ENCODE measurements around the gene B3GAT1.
"Not testable (repeated sequence)": the region's sequence is repeated elsewhere in the genome, so short reads cannot be mapped to it uniquely, and the experiment has no call there.

Gene B3GAT1

DNA sequence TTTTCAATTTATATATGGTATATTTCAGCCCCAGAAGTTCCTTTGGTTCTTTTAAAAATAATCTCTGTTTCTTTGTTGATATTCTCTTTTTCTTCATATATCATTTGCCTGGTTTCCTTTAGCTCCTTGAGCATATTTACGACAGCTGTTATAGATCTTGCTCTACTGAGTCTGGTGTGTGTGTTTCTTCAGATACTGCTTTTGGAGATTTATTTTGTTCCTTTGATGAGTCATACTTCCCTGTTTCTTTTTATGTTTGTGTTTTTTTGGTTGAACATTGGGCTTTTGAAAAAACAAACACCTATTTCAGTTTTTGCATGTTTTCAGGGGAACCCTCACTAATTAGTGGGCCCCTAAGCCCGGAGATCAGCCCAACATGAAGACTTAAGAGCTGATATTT is 56.9 kb downstream of the B3GAT1 start:
- DNase-seq (ENCODE audit: low read depth) = no peak

DNA sequence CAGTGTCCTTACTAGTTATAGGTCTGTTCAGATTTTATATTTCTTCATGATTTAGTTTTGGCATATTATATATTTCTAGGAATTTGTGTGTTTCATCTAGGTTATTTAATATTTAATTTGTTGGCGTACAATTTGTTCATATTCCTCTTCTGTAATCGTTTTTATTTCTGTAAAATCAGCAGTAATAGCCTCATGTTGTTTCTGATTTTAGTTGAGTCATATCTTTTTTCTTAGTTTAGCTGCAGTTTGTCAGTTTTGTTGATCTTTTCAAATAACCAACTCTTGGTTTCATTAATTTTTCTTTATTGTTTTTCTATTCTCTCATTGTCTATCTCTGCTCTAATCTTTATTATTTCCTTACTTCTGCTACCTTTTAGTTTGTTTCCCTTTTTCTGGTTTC is 59.9 kb downstream of the B3GAT1 start:
- DNase-seq (ENCODE audit: low read depth) = no peak

DNA sequence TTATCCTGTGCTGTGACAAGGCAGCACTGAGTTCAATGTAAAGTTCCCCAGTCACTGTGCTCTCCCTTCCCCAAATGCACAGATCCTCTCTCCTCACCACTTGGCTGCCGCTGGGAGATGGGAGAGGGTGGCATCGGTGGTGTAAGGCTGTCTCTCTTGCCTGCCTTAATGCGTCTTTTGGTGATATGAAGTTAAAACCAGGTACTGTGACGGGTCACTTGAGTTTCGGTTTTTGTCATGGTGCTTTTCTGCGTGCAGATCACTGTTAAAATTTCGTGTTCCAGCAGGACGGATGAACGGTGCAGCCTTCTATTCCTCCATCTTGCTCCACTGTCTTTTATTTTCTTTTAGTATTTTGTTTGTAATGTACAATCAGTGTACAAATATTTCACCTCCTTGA is 61.7 kb downstream of the B3GAT1 start:
- DNase-seq (ENCODE audit: low read depth) = no peak

DNA sequence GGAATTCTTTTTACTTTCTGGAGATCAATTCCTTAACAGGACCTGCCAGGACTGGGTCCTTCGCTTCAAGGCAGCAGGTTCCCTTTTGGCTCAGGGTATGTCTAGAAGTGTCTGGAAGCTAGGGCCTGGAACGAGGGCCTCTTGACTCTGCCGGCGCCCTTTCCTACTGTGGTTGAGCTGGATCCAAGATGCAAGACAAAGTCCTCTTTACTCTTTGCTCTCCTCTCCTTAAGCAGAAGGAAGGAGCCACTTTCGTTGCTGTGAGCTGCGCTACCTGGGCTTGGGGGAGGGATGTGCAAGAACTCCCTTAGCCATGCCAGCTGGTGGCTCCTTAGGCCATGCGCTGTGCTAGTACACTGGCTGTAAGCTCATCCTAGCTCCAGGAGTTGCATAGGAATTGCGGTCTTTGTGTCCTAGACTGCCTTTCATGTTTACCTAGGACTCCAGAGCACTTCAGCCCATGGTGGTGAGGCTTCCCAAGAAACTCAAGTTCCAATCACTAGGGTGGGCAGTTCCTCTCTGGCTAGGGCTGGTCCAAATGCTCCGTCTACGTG is 62.2 kb downstream of the B3GAT1 start:
- no peak for DNase-seq (ENCODE audit: low read depth)

DNA sequence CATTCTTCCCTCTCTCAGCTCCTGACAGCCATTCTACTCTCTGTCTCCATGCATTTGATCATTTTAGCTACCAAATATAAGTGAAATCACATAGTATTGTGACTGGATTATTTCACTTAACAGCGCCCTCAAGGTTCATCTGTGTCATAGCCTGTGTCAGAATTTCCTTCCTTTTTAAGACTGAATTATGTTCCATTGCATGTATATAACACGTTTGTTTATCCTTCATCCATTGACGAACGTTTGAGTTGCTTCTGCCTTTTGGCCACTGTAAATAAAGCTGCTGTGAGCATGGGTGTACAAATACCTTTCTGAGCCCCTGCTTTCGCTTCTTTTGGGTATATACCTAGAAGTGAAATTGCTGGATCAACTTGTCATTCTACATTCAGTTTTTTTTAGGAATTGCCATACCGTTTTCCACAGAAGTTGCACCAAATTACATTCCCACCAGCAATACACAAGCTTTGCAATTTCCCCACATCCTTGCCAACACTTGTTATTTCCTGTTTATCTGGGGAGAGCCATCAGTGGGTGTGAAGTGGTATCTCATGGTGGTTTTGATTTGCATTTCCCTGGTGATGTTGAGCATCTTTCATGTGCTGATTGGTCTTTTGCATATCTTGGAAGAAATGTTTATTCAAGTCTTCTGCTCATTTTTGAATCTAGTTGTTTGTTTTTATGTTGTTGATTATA is 62.8 kb downstream of the B3GAT1 start:
- DNase-seq (ENCODE audit: low read depth) = no peak

DNA sequence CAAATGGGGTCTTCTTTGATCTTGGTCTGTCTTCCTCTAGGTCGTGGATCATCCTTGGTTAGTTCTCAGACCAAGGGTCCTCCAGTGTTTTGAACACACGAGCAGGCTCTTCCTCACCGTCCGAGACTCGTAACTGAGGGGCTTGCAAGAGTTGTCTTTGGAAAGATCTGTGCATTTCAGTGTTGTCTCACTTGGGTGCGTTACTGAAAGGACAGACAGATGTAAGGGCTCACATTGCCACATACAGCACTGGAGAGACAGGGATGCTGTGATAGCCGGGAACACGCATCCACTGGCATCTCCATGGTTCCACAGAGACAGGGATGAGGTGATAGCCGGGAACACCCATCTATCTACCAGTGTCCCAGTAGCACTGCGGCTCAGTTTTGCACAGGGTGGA is 64.6 kb downstream of the B3GAT1 start:
- no peak for DNase-seq (ENCODE audit: low read depth)

DNA sequence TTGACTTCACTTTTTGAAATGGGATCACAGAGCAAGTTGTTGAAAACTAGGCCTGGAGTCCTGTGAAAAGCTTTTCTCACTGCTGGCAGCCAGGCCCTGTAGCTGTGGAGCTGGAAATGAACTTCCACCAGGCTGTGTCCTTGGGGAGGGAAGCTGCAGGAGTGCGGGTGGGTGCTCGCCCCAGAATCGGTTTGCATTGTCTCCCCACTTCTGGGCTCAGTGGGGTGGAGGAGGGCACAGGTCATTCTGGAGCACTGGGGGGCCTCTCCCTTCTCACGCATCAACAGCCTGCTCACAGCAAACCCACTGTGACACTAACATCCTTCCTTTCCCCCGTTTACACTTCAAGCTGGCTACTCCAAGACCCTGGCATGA is 65.1 kb downstream of the B3GAT1 start:
- no peak for DNase-seq (ENCODE audit: low read depth)

DNA sequence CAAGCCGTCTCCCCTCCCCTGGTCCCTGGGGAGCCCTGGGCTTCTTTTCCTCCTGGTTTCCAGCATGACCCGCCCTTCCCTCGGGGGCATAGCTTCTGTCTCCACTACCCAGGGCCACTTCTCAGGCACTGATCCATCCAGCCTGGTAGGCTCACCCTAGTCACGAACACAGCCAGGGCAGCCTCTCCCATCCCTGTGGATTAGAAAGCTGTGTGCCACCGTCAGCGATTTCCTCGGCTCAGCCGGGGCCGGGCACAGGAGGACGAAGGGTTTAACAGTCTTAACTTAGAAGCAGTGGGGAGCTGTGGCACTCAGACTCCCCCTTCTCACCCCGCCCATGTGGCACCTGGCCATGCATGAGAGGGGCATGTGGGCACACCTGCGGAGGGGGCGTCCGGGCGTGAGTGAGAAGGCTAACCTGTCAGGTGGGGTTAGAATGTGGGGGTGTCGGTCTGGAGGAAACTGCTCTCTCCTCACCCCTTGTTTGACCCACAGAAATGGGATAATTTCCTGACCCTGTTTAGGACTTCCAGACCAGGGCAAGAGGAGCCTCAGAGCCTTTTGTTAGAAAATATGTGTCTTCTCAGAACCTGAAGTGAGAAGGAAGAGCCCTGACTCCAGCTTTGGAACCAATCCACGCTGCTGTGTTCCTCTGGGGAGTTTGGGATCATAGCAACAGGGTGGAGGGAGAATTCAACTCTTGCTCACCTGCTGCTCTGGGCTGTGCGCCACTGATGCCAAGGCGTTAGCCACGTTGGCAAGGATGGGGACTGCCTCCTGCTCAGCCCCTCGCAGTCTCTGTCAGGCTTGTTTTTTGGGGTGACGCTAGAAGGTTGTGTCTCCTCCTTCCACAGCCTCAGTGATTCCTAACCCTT is 65.7 kb downstream of the B3GAT1 start:
- no peak for DNase-seq (ENCODE audit: low read depth)

DNA sequence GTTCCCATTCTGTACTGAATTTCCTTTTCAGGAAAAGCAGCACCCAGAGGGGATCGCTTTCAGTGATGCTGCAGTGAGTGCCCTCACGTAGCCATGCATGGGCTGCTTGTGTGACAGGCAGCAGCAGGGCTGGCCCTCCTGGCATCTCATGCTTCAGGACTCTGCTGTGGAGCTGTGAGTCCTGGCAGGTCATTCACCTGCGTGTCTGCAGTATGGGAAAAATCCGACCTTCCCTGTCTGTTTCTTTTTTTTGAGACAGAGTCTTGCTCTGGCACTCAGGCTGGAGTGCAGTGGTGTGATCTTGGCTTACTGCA is 66.8 kb downstream of the B3GAT1 start:
- DNase-seq (ENCODE audit: low read depth) = no peak

DNA sequence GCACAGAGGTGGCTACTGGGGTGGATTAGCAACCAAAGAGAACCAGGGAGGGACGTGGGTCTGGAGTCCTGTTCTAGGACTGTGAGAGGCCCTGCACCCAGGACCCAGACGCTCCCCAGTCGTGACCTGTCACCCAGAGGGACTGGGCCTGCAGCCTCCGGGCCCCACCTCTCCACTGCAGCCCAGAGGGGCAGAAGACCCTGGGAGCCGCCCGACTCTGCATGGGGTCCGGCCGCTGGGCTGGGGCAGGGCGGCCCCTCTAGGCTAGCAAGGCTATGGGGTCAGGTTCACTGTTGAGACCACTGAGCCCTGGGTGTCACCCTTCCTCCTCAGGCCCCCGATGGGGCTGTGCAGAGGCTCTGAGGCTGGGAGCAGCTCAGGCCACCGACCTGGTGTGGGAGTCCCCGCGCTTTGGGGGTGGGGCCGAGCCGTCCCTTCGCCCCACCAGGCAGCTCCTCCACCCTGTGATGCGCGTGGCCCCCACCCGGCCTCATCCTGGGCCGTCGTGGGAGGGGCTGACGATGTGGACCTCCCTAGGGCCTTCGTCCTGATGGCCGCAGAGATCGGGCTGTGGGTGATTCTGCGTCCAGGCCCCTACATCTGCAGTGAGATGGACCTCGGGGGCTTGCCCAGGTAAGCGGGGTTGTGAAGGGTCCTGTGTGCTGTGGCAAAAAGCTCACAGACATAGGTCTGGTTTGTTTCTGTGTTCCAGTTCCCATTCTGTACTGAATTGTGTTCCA is 67.4 kb downstream of the B3GAT1 start:
- DNase-seq (ENCODE audit: low read depth) = not testable (repeated sequence)

DNA sequence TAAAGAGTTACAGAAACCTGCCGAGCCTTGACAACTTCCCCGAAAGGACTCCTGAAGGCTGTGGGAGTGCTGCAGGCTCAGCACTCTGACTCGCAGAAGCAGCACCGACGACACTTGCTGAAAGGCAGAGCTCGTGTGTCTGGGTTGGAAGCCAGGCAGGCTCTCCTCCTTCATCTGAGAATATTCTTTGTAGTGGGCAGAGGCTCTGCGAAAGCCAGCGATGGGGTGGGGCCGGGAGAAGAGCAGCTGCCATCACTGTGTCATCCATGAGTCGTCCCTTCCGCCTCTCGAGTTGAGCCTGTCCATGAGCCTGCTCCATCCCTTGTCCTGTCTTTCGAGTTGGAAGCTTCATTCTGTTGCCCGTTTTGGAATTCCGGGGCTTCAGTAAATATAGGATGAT is 68.4 kb downstream of the B3GAT1 start:
- no peak for DNase-seq (ENCODE audit: low read depth)

DNA sequence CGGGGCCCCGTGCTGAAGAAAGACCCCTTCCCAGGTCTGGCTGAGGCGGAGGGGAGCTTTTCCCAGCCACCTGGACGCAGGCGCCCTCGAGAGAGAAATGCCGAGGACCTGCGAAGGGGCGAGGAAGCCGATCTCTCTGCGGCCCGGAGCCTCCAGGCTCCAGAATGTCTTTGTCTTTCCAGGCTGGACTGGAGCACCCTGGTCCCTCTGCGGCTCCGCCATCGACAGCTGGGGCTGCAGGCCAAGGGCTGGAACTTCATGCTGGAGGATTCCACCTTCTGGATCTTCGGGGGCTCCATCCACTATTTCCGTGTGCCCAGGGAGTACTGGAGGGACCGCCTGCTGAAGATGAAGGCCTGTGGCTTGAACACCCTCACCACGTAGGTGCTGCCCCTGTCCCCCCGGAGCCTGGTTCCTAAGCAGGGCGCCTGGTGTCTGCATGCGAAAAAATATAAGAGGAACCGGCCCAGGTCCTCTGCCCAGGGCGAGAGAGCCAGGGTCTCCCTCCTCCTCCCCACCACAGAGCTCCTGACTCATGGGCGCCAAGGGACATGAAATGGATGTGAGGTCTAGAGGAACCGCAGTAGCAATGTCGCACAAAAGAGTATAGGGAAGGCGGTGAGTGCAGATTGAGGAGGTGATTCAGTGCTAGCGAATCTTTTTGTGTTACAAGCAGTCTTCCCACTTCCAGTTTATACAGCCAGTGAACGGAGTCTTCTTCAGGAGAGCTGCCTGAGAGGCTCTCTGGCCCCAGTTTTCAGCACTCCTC is 69.3 kb downstream of the B3GAT1 start:
- DNase-seq (ENCODE audit: low read depth) = no peak

DNA sequence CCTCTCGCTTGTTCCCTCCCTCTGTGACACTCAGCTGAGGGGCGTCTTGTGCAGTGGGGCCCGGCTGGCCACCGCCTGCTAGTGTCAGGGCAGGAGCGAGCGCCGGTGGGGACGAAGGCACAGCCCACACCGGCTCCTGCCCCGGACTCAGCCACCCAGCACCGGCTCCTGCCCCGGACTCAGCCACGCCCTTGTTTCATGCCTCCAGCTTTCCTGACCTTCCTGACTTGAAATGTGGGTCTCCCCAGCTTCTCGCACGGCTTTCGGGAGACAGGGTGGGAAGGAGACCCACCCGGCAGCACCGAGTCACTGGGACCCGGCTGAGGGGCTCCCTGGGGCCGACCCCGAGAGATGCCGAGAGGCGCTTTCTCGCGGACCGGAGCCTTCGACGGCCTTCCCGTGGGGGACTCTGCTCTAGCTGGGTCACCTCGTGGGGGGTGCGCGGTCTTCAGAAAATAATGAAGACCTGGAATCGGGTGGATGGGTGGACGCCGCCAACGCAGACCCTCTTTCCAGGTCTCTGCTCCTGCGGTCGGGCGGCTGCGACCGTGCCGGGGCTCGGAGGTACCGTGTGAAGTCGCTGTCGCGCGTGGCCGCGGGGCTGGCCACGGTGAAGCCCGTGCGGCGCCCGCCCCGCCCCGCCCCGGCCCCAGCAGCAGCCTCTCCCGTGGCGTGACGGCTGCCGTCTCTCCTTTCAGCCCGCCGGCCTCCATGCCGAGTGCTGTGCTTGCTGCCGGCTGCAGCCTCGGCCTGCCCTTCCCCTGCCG is 70.1 kb downstream of the B3GAT1 start:
- no peak for DNase-seq (ENCODE audit: low read depth)

DNA sequence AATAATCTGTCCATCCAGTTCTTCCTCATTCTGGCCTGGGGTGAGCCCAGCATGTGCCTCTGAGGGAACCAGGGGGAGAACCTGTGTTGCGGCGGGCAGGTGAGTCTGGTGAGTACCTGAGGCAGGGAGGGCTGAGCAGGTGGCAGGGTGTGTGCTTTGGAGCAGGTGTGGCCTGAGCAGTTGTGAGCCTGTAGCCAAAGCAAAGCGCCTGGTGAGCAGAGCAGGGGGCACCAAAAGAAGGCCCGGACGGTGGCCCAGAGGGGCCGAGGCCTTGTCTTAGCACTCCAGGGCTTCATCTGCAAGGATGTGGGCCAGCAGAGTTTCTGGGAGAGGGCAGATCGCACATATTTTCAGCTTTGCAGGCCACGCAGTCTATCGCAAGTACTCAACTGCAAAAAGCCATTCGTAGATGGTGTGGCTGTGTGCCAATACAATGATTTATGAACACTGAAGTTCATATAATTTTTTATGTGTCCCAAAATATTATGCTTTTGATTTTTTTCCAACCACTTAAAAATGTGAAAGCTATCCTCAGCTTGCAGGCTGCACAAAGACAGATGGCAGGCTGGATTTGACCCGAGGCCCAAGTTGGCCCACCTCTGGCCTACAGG is 71.6 kb downstream of the B3GAT1 start:
- no peak for DNase-seq (ENCODE audit: low read depth)

DNA sequence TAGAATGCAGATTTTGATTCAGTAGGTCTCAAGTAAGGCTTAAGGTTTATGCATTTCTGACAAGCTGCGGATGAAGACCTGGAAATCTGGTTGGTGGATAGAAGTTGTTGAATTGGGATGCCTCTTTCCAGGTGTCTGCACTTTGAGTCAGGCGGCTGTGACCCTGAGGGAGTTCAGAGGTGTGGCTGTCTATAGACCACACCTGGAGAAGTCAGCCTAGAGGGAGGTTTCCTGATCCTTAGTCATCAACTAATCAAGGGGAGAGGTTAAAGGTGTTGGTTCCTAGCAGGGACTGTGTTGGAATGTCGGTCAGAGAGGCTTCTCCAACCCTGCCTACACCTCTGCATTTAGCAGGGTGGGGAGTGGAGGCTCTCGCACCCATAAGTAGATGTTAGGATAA is 72.3 kb downstream of the B3GAT1 start:
- no peak for DNase-seq (ENCODE audit: low read depth)

DNA sequence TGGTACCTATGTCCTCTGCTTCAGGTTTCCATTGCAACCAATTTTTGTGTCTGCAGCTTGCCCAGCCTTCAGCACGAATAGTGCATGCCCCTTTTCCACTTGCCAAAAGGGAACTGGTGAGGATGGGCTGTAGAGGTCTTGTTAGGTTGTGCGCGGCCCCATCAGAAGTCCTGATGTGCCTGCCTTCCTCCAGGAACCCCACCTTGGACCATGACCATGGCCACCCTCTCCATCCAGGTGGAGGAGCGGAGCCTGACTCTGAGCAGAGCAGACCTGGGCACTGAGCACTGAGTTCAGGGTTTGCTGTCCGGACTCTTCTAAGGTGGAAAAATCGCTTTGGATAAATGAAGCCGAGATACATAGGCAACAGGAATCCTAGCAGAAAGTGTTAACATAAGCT is 73.4 kb downstream of the B3GAT1 start:
- DNase-seq (ENCODE audit: low read depth) = no peak

DNA sequence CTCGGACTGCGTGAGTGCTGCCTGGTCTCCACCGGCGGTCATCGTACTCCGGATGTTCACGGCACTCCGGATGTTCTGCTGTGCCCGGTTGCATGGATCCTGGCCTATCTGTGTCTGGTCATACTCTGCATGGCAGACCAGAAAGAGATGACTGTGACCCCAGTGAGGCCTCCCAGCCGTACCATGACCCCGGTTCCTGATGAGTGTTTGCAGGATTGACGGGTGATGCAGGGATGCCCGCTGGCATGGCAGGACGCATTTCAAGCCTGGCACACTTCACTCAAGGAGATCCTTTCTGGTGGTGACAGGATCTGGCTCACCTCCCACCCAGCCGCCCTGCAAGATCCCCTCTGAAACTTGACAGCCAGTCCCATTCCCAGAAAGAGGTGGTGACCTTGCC is 74.0 kb downstream of the B3GAT1 start:
- DNase-seq (ENCODE audit: low read depth) = no peak

DNA sequence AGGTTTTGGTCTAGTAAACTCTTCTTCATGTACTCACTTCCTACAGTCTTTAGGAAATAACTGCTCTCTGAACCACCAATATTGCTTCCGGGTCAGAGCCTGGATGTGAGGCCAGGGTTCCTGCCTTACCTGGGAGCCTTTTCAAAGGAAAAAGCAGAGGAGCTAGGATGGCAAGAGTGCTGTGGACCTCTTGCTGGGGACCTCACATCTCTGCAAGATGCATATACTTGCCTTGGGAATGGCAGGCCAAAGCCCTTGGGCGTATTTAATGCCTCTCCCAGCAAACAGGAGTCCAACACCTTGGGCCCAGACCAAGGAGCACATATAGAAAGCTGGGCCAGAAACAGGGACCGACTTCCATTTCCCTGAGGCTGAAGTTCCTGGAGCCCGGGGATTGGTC is 75.0 kb downstream of the B3GAT1 start:
- DNase-seq (ENCODE audit: low read depth) = no peak

DNA sequence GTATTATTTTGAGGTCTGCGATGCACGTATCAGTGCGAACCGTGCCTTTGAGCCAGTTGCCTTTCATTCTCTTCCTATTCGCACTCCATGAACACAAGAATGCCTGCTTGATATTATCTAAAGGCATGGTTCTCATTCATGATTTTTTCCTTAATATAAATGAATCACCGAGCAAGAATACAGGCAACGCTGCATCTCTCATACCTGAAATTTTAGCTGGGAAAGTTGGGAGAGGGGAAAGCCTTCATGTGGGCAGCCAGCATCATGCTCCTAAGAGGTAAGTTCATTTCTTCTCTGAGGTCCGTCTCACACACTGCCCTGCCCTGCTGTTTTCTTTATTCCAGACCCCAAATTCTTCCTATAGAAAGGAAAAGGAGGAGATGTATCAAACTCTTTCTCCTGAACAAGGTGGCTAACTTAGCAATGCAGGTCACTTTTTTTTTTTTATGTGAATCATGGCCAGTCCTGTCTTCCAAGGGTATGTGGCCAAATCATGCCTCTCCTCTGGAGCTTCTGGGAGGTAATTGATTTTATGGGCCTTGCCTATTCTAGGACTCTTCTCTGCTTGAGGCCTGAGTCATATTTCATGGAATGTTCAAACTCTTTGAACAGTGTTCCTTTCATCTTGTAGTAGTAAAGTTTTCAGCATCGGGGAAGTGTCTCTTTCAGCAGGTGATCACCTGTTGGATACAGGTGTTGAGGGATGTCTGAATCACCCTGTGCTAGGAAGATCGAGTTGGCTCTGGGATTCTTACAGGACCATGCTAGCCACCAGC is 77.1 kb downstream of the B3GAT1 start:
- DNase-seq (ENCODE audit: low read depth) = no peak

DNA sequence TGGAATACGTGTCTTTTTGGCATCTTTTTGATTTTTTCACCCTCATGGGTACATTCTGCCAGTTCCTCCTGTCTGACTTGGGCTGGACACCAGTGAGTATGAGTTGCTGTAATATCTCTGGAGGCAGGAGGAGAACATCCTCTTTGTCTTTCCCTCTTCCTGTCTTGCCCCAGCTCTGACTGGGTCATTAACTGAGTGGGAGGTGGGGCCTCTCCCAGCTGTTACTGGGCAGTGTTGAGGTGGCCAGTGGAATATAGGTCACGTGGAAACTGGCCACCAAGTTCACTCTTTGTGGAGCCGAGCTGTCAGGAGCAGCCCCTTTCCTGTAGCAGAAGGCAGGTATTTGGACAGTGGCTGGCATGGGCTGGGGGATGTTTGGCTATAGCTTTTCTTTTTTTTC is 78.1 kb downstream of the B3GAT1 start:
- no peak for DNase-seq (ENCODE audit: low read depth)

Measured in fibroblast of the conjunctiva (primary cell).